ENCODE results near the gene C2CD5. TPM values are rescaled to one million over a fixed set of nuclear protein-coding genes. Genes with fewer than 3 reads are reported as not detected.
A peak's percentile ranks its signal among the peaks of the same experiment; 100 is the strongest.

Gene C2CD5
- total and polyA plus RNA-seq, 8 donors, result 12.2 to 79.1 (median 31.9) TPM

DNA sequence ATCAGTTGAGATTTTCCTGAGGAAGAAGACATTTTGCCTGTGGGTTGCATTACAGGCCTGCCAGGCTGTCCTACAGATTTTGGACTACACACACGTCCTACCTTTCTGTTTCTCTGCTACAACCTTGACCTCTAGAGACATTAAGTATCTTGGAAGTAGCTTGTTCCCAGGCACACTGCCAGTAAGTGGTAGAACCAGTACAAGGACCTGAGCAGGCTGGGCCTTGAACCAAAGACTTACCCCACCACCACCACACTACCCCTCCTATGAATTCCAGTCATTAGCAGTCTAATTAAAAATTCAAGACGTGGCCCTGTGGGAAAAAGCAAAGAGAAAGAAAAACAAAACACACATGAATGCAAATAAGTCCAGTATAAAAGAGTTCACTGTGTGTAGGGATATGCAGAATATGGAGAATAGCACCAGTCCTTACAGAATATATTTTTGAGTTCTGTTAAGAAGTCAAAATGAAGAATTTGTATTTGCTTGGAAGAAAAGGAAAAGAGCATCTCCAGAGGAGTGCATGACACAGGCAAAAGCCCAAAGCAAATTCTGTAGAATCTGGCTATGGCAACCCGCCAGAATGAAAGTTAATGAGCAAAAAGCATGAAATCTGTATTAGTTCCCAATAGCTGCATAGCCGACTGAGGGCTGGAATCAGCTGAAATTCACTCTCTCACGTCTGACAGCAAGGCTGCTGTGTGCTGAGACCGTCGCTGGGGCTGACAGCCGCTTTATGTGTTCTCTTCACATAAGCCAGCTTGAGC, 135.5 kb downstream of the C2CD5 start:
- Histone ChIP-seq H3K27me3 (no peaks in the 10 kb centered on the region), H3K27ac (peak overlapping the region in 4 of 5 donors; percentile 6 to 59 (median 44)), H3K9me3 (no peaks in the 10 kb centered on the region), H3K36me3 (no peaks in the 10 kb centered on the region), H3K4me1 (peaks cover 0 to 31% (median 4%) of the 10 kb centered on the region in 4 donors), H3K4me3 (no peak overlapping the region)
- peak; percentile 58 to 59 for DNase-seq
- intact Hi-C loops (cut with DNase I; ENCODE audit: low total_unique reads), result no loop called here
- no peak for TF ChIP-seq POLR2A (IDR thresholded peaks at IDR 0.05)
- WGBS, 5 donors, result 40 to 53% (median 50%) methylated on average over 8 of the region's 8 CpGs

DNA sequence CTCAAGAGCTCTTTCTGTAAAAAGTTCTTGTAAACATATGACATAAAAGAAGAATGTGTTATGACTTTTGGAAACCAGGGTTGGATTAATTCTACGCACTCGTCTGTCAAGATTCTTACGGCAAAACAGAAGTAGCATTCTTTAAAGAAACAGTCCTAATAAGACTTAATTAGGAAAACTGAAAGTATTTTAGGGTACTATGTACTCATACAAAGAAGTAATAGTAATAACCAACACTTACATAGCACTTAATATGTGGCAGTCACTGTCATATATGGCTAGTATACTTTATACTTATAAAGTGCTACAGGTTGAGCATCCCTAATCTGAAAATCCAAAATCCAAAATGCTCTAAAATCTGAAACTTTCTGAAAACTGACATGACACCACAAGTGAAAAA, 136.9 kb downstream of the C2CD5 start:
- peak overlapping the region in 2 of 5 donors; percentile 18 to 27 for H3K27ac ChIP-seq
- no peaks in the 10 kb centered on the region for H3K36me3 ChIP-seq
- peaks cover 0 to 31% (median 0%) of the 10 kb centered on the region in 4 donors for H3K4me1 ChIP-seq
- H3K27me3 ChIP-seq, result no peaks in the 10 kb centered on the region
- intact Hi-C loops (cut with DNase I; ENCODE audit: low total_unique reads), result no loop called here
- TF ChIP-seq, protein P1, sequence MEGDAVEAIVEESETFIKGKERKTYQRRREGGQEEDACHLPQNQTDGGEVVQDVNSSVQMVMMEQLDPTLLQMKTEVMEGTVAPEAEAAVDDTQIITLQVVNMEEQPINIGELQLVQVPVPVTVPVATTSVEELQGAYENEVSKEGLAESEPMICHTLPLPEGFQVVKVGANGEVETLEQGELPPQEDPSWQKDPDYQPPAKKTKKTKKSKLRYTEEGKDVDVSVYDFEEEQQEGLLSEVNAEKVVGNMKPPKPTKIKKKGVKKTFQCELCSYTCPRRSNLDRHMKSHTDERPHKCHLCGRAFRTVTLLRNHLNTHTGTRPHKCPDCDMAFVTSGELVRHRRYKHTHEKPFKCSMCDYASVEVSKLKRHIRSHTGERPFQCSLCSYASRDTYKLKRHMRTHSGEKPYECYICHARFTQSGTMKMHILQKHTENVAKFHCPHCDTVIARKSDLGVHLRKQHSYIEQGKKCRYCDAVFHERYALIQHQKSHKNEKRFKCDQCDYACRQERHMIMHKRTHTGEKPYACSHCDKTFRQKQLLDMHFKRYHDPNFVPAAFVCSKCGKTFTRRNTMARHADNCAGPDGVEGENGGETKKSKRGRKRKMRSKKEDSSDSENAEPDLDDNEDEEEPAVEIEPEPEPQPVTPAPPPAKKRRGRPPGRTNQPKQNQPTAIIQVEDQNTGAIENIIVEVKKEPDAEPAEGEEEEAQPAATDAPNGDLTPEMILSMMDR (IDR thresholded peaks at IDR 0.05), result no peak
- TF ChIP-seq POLR2AphosphoS5 (IDR thresholded peaks at IDR 0.05), result no peak
- no peak for TF ChIP-seq EP300 (IDR thresholded peaks at IDR 0.05)
- TF ChIP-seq POLR2A (IDR thresholded peaks at IDR 0.05), result no peak
- H3K4me3 ChIP-seq, result no peak overlapping the region
- no peaks in the 10 kb centered on the region for H3K9me3 ChIP-seq
- DNase-seq, result no peak
- WGBS, 5 donors, result 57 to 76% (median 67%) methylated on average over 3 of the region's 3 CpGs

DNA sequence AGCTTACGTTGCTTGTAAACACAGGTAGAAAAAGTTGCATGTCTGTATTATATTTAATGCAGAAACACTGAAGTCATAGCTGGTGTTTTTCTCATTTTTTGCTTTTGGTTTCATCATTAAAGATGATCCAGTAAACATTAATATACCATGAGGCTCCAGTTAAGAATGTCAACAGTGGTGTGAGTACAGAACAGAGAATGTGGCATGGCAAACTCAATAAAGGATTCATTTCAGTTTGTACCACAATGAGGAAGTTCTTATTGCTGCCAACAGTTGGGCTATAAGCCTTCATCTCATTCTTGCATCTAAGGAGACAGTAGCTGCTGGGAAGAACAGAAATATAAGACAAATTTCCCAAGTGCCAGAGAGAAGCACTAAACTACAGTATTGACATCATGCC, 137.7 kb downstream of the C2CD5 start:
- 85 to 94% (median 92%) methylated on average over 1 of the region's 1 CpG for WGBS, 5 donors
- peak overlapping the region in 1 of 5 donors; percentile 18 for H3K27ac ChIP-seq

DNA sequence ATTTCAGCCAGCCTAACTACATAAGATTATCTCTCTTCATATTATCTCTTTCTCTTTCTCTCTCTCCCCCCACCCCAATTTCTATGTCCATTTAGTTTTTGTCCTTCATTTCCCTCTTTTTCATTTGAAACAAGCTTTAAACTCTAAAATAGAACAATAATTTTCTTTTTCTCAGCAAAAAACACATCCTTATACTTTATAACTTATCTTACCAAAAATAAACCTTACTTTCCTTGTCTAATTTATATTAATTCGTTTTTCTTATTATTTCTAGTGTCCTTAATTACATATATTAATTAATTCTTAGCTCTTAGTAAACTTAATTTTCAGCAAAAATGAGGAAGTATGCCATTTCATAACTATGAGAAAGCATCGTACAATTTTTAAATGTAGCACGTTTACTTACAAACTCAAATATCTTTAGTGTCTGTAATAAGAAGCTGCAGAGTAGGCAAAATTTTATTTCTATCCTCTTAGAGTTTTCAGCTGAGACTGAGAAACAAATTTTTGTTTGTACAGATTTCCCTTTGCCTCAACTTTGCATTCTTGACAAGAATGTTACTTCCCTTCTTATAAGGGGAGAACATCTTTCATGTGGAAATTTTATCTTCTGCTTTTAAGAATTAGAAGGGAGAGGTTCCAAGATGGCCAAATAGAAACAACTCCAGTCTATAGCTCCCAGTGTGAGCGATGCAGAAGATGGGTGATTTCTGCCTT, 144.7 kb downstream of the C2CD5 start:
- intact Hi-C loops (cut with DNase I; ENCODE audit: low total_unique reads), result no loop called here

More for the DNA sequence above, 137.7 kb downstream of the C2CD5 start:
- no peaks in the 10 kb centered on the region for H3K27me3 ChIP-seq
- H3K4me3 ChIP-seq, result no peak overlapping the region
- no peaks in the 10 kb centered on the region for H3K36me3 ChIP-seq
- intact Hi-C loops (cut with DNase I; ENCODE audit: low total_unique reads), result no loop called here
- peaks cover 0 to 31% (median 0%) of the 10 kb centered on the region in 4 donors for H3K4me1 ChIP-seq
- TF ChIP-seq EP300 (IDR thresholded peaks at IDR 0.05) (no peak), POLR2AphosphoS5 (IDR thresholded peaks at IDR 0.05) (no peak), POLR2A (IDR thresholded peaks at IDR 0.05) (no peak)
- TF ChIP-seq, protein P1 (IDR thresholded peaks at IDR 0.05), result no peak
- H3K9me3 ChIP-seq, result no peaks in the 10 kb centered on the region
- DNase-seq, result no peak

More for the DNA sequence above, 144.7 kb downstream of the C2CD5 start:
- no peak overlapping the region for H3K4me3 ChIP-seq
- TF ChIP-seq POLR2A (IDR thresholded peaks at IDR 0.05) (no peak), POLR2AphosphoS5 (IDR thresholded peaks at IDR 0.05) (no peak), EP300 (IDR thresholded peaks at IDR 0.05) (no peak)
- TF ChIP-seq, protein P1 (IDR thresholded peaks at IDR 0.05), result no peak
- 71 to 79% (median 76%) methylated on average over 4 of the region's 4 CpGs for WGBS, 5 donors
- no peak overlapping the region for H3K27ac ChIP-seq
- no peak for DNase-seq
- H3K27me3 ChIP-seq, result no peaks in the 10 kb centered on the region
- H3K4me1 ChIP-seq, result peaks cover 0 to 9% (median 2%) of the 10 kb centered on the region in 4 donors
- no peaks in the 10 kb centered on the region for H3K36me3 ChIP-seq
- peaks cover 4 to 11% (median 7%) of the 10 kb centered on the region in 4 donors for H3K9me3 ChIP-seq

Other genes starting within 250 kb of the C2CD5 start
- 1 to 10 TPM in 4 of 5 donors, under 1 TPM in 1; 0.29 to 5.0 (median 1.8) TPM for gene ST8SIA1, start 209.8 kb downstream of the C2CD5 start, total RNA-seq
- gene ST8SIA1, start 209.8 kb downstream of the C2CD5 start, polyA plus RNA-seq, result 1 to 10 TPM; 2.0 to 2.6 (median 2.4) TPM
- 100 to 1,000 TPM in 2 of 5 donors, 10 to 100 TPM in 3; 35.3 to 168 (median 51.9) TPM for gene ETNK1, start 80.6 kb upstream of the C2CD5 start, total RNA-seq
- 10 to 100 TPM in 2 of 3 donors, 1 to 10 TPM in 1; 7.5 to 28.9 (median 21.4) TPM for gene ETNK1, start 80.6 kb upstream of the C2CD5 start, polyA plus RNA-seq

Measured in stomach (tissue), 9 donors.